SK-N-SH (cell line): ENCODE results near the gene SFXN5. TPM values are rescaled to one million over a fixed set of nuclear protein-coding genes. Genes with fewer than 3 reads are reported as not detected.

Experiments used
- CTCF ChIA-PET: fragments of 300-600, 350-600 bp; formaldehyde crosslinking; extraction: SDS; loops from one replicate; lab custom pipeline; 2021; lab: Yijun Ruan, JAX
- POLR2A ChIA-PET: fragments of 350-600 bp; sonication (Branson Sonifier 250); formaldehyde crosslinking; extraction: SDS; loops from one replicate; lab custom pipeline; 2020; ENCODE audit warnings: antibody characterized with exemption, inconsistent platforms; lab: Yijun Ruan, JAX
- DNase-seq: peaks from one replicate; pipeline ENCODE4 v3.0.0; 2012
- H2AFZ ChIP-seq: fragments of 200-600 bp; sonication (generic); 2 replicates; pipeline ENCODE4 v1.8.1; 2016; ENCODE audit warnings: antibody characterized with exemption, mild to moderate bottlenecking, low read depth
- H3F3A ChIP-seq: fragments of 200-600 bp; sonication (generic); replicated peaks from 2 replicates; pipeline ENCODE3; 2016; ENCODE audit warnings: antibody characterized with exemption, mild to moderate bottlenecking; ENCODE audit not compliant: insufficient read depth
- H3K27ac ChIP-seq, 2 experiments: fragments of 200-500 bp in 1 of 2; fragments of 200-600 bp in 1 of 2; sonication (Bioruptor generic) in 1 of 2; sonication (generic), shearing (Covaris generic) in 1 of 2; 2 replicates each; pipeline versions ENCODE4 v1.5.1 to v1.6.1; 2014 to 2016; ENCODE audit warnings: low read depth in 2 of 2, inconsistent platforms in 1 of 2, low read length in 1 of 2, mild to moderate bottlenecking in 1 of 2, mixed read lengths in 1 of 2
- H3K27me3 ChIP-seq: fragments of 200-600 bp; sonication (generic), shearing (Covaris generic); 2 replicates; pipeline ENCODE4 v1.6.1; 2016; ENCODE audit warnings: mixed run types; ENCODE audit not compliant: insufficient read depth
- H3K36me3 ChIP-seq, 2 experiments: fragments of 200-500 bp in 1 of 2; fragments of 200-600 bp in 1 of 2; sonication (Bioruptor generic) in 1 of 2; sonication (generic) in 1 of 2; replicated peaks in 1 of 2; 2 replicates each; pipeline versions ENCODE3 to v1.5.1; 2014 to 2016; ENCODE audit warnings: low read length in 1 of 2, mild to moderate bottlenecking in 1 of 2; ENCODE audit not compliant: insufficient read depth in 2 of 2, control insufficient read depth in 1 of 2
- H3K4me1 ChIP-seq, 2 experiments: fragments of 200-500 bp in 1 of 2; fragments of 200-600 bp in 1 of 2; sonication (Bioruptor generic) in 1 of 2; sonication (generic), shearing (Covaris generic) in 1 of 2; 2 replicates each; pipeline versions ENCODE4 v1.5.1 to v1.6.1; 2014 to 2016; ENCODE audit warnings: low read depth in 1 of 2, low read length in 1 of 2, mixed run types in 1 of 2; ENCODE audit not compliant: insufficient read depth in 2 of 2, control insufficient read depth in 1 of 2
- H3K4me2 ChIP-seq: fragments of 200-600 bp; sonication (generic), shearing (Covaris generic); 2 replicates; pipeline ENCODE4 v1.6.1; 2017; ENCODE audit warnings: mixed run types
- H3K4me3 ChIP-seq, 2 experiments: fragments of 200-500 bp in 1 of 2; fragments of 200-600 bp in 1 of 2; sonication (Bioruptor generic) in 1 of 2; sonication (generic), shearing (Covaris generic) in 1 of 2; 2 replicates each; pipeline versions ENCODE4 v1.5.1 to v1.8.1; 2014 to 2016; ENCODE audit warnings: low read depth in 2 of 2, inconsistent platforms in 1 of 2, low read length in 1 of 2, mild to moderate bottlenecking in 1 of 2, mixed read lengths in 1 of 2, moderate library complexity in 1 of 2
- H3K79me2 ChIP-seq: fragments of 200-600 bp; sonication (generic); 2 replicates; pipeline ENCODE4 v1.8.1; 2017; ENCODE audit warnings: mild to moderate bottlenecking; ENCODE audit not compliant: insufficient read depth
- H3K9ac ChIP-seq: fragments of 200-600 bp; sonication (generic); 2 replicates; pipeline ENCODE4 v1.6.1; 2017; ENCODE audit warnings: mixed run types
- H3K9me2 ChIP-seq: fragments of 200-600 bp; sonication (generic); 2 replicates; pipeline ENCODE4 v1.6.1; 2017; ENCODE audit warnings: mixed run types
- H3K9me3 ChIP-seq: fragments of 200-600 bp; sonication (generic); 2 replicates; pipeline ENCODE4 v1.6.1; 2017; ENCODE audit warnings: mixed run types, mild to moderate bottlenecking, moderate library complexity
- H4K20me1 ChIP-seq: fragments of 200-600 bp; sonication (generic); 2 replicates; pipeline ENCODE4 v1.6.1; 2017; ENCODE audit warnings: mild to moderate bottlenecking, mixed run types; ENCODE audit not compliant: insufficient read depth
- CHD2 ChIP-seq: fragments of 150-350 bp; IDR thresholded peaks from 2 replicates; pipeline ENCODE4 v1.6.1; 2018; ENCODE audit warnings: low read length; ENCODE audit not compliant: partially characterized antibody
- ELF1 ChIP-seq: IDR thresholded peaks from 2 replicates; pipeline ENCODE4 v1.4.0; 2012
- EP300 ChIP-seq, 2 experiments: IDR thresholded peaks; 2 replicates each; pipeline versions ENCODE4 v1.4.0 to v1.6.1; 2012; ENCODE audit warnings: borderline replicate concordance in 1 of 2, low read depth in 1 of 2, low read length in 1 of 2
- FOXJ3 ChIP-seq: sonication (generic); formaldehyde crosslinking; IDR thresholded peaks from 2 replicates; pipeline ENCODE4 v1.5.1; 2020; ENCODE audit warnings: mild to moderate bottlenecking, missing genetic modification reagents
- FOXM1 ChIP-seq: IDR thresholded peaks from 2 replicates; pipeline ENCODE4 v1.4.0; 2012; ENCODE audit warnings: low read depth, mild to moderate bottlenecking
- GABPA ChIP-seq: IDR thresholded peaks from 2 replicates; pipeline ENCODE4 v1.4.0; 2012; ENCODE audit warnings: low read depth, mild to moderate bottlenecking
- JUND ChIP-seq: IDR thresholded peaks from 2 replicates; pipeline ENCODE4 v1.4.0; 2012
- MAX ChIP-seq: IDR thresholded peaks from 2 replicates; pipeline ENCODE4 v1.4.0; 2012; ENCODE audit warnings: low read depth
- MEF2A ChIP-seq: IDR thresholded peaks from 2 replicates; pipeline ENCODE4 v1.4.0; 2012; ENCODE audit warnings: low read depth, borderline replicate concordance
- POLR2AphosphoS5 ChIP-seq: IDR thresholded peaks from 2 replicates; pipeline ENCODE4 v1.6.1; 2012; ENCODE audit warnings: low read depth, low read length
- RAD21 ChIP-seq: IDR thresholded peaks from 2 replicates; pipeline ENCODE4 v1.6.1; 2012; ENCODE audit warnings: mild to moderate bottlenecking, low read length
- REST ChIP-seq: IDR thresholded peaks from 2 replicates; pipeline ENCODE4 v1.6.1; 2012; ENCODE audit warnings: mild to moderate bottlenecking, low read depth, low read length, moderate library complexity
- RXRA ChIP-seq: IDR thresholded peaks from 2 replicates; pipeline ENCODE4 v1.4.0; 2012; ENCODE audit warnings: low read depth, mild to moderate bottlenecking, borderline replicate concordance
- TAF1 ChIP-seq: IDR thresholded peaks from 2 replicates; pipeline ENCODE4 v1.6.1; 2012; ENCODE audit warnings: low read depth, mild to moderate bottlenecking, low read length, moderate library complexity, borderline replicate concordance
- TCF12 ChIP-seq: IDR thresholded peaks from 2 replicates; pipeline ENCODE4 v1.4.0; 2012
- TEAD4 ChIP-seq: IDR thresholded peaks from 2 replicates; pipeline ENCODE4 v1.4.0; 2012; ENCODE audit warnings: mild to moderate bottlenecking, borderline replicate concordance; ENCODE audit not compliant: insufficient read depth
- YY1 ChIP-seq: IDR thresholded peaks from 2 replicates; pipeline ENCODE4 v1.4.0; 2012; ENCODE audit warnings: low read depth, mild to moderate bottlenecking
- ZBTB33 ChIP-seq: IDR thresholded peaks from 2 replicates; pipeline ENCODE4 v1.4.0; 2012; ENCODE audit warnings: low read depth, borderline replicate concordance
- WGBS: methylation state at CpG from one replicate; pipeline ENCODE4 v1.1.6; 2017; ENCODE audit warnings: low lambda C conversion rate; 5-methylcytosine and 5-hydroxymethylcytosine counted together
- polyA plus RNA-seq, 3 experiments: library from polyadenylated mRNA; depleted of rRNA; stranded (reverse); fragments of >200 nt; gene quantifications; 2 replicates each; pipeline ENCODE4 v1.2.3, GENCODE V29; 2012

SFXN5 gene
- polyA plus RNA-seq, 1 of the 3 experiments (the other 2 are of a cell fraction), result 9.9 TPM

- H3K4me3 ChIP-seq, result no peak overlapping the region
- 100% methylated on average over 3 of the region's 4 CpGs for WGBS
- TF ChIP-seq YY1 (no peak), POLR2AphosphoS5 (no peak), MEF2A (no peak), FOXJ3 (CRISPR knock-in tag) (no peak), REST (no peak), ELF1 (no peak), CHD2 (no peak)
- H3K27me3 ChIP-seq, result no peaks in the 10 kb centered on the region
- H3K79me2 ChIP-seq, result no peaks in the 10 kb centered on the region
- no peaks in the 10 kb centered on the region for H3K9me3 ChIP-seq
- POLR2A ChIA-PET, result no interaction called here
- no peaks in the 10 kb centered on the region for H4K20me1 ChIP-seq
- no peak overlapping the region for H2AFZ ChIP-seq
- H3K4me1 ChIP-seq, result no peaks in the 10 kb centered on the region; a peak in 1 of 4 replicates
- H3K36me3 ChIP-seq, result no peaks in the 10 kb centered on the region
- no peak overlapping the region for H3K27ac ChIP-seq
- H3K4me2 ChIP-seq, result no peak overlapping the region
- H3K9me2 ChIP-seq, result no peaks in the 10 kb centered on the region
- no peak overlapping the region for H3K9ac ChIP-seq
- CTCF ChIA-PET, result interaction anchor here (0.9 to 2.5 kb wide), 8 partner anchors 14 to 179 kb away, joined by 3 to 12 read pairs (median 4); partner anchors contain the start of gene SPR
- DNase-seq, result no peak
- H3F3A ChIP-seq, result no peaks in the 10 kb centered on the region
Measured at GRCh38 chr2:72998724-72999123, 72.8 kb downstream of the SFXN5 start.

- DNase-seq, result no peak
- Histone ChIP-seq H3K4me3 (no peak overlapping the region), H3K27ac (no peak overlapping the region), H2AFZ (no peak overlapping the region), H3K27me3 (no peaks in the 10 kb centered on the region), H4K20me1 (no peaks in the 10 kb centered on the region), H3K4me2 (no peak overlapping the region), H3K9me3 (no peaks in the 10 kb centered on the region), H3F3A (no peaks in the 10 kb centered on the region), H3K79me2 (no peaks in the 10 kb centered on the region), H3K9me2 (no peaks in the 10 kb centered on the region), H3K4me1 (no peaks in the 10 kb centered on the region; a peak in 1 of 4 replicates), H3K9ac (no peak overlapping the region), H3K36me3 (no peaks in the 10 kb centered on the region)
- ChIA-PET POLR2A (no interaction called here), CTCF (interaction anchor here (0.9 to 2.5 kb wide), 5 partner anchors 13 to 179 kb away, joined by 3 to 12 read pairs (median 4); no protein-coding TSS in a partner anchor)
- TF ChIP-seq MEF2A (no peak), POLR2AphosphoS5 (no peak), MAX (no peak), EP300 (IDR thresholded peaks at IDR 0.05; ENCODE audit: borderline replicate concordance in 1 of 2, low read depth in 1 of 2, low read length in 1 of 2) (no peak), JUND (no peak), RAD21 (no peak), RXRA (no peak), FOXM1 (no peak), TCF12 (no peak), TEAD4 (no peak), TAF1 (no peak), GABPA (no peak), ZBTB33 (no peak)
- WGBS, result 96% methylated on average over 3 of the region's 12 CpGs
Measured at GRCh38 chr2:72998234-72998651, 73.3 kb downstream of the SFXN5 start.
